ENCODE results near the gene F10.

GRCh38 chr13:113076681-113077401 is 45.8 kb upstream of the F10 start:
- no peak for TF ChIP-seq POLR2A (IDR thresholded peaks at IDR 0.05)
- TF ChIP-seq, protein P1, sequence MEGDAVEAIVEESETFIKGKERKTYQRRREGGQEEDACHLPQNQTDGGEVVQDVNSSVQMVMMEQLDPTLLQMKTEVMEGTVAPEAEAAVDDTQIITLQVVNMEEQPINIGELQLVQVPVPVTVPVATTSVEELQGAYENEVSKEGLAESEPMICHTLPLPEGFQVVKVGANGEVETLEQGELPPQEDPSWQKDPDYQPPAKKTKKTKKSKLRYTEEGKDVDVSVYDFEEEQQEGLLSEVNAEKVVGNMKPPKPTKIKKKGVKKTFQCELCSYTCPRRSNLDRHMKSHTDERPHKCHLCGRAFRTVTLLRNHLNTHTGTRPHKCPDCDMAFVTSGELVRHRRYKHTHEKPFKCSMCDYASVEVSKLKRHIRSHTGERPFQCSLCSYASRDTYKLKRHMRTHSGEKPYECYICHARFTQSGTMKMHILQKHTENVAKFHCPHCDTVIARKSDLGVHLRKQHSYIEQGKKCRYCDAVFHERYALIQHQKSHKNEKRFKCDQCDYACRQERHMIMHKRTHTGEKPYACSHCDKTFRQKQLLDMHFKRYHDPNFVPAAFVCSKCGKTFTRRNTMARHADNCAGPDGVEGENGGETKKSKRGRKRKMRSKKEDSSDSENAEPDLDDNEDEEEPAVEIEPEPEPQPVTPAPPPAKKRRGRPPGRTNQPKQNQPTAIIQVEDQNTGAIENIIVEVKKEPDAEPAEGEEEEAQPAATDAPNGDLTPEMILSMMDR (IDR thresholded peaks at IDR 0.05), result no peak

Data from prostate gland (tissue), 2 donors.